ENCODE results near the gene PDAP1. TPM values are rescaled to one million over a fixed set of nuclear protein-coding genes. Genes with fewer than 3 reads are reported as not detected.
"Not testable (repeated sequence)": the region's sequence is repeated elsewhere in the genome, so short reads cannot be mapped to it uniquely, and the experiment has no call there.

Gene PDAP1
- total and polyA plus RNA-seq, 7 donors = 84.5 to 194 (median 89.5) TPM

DNA sequence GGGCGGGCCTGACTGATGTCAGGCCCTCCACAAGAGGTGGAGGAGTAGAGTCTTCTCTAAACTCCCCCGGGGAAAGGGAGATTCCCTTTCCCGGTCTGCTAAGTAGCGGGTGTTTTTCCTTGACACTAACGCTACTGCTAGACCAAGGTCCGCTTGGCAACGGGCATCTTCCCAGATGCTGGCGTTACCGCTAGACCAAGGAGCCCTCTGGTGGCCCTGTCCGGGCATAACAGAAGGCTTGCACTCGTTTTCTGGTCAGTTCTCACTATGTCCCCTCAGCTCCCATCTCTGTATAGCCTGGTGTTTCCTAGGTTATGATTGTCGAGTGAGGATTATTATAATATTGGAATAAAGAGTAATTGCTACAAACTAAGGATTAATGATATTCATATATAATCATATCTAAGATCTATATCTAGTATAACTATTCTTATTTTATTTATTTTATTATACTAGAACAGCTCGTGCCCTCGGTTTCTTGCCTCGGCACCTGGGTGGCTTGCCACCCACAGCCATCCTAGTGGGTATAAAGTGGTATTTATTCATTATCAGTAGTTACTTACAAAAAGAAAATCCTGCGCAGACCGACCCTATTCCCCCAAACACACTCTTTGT lies 7.2 kb upstream of the PDAP1 start:
- DNase-seq = peak; percentile 80

DNA sequence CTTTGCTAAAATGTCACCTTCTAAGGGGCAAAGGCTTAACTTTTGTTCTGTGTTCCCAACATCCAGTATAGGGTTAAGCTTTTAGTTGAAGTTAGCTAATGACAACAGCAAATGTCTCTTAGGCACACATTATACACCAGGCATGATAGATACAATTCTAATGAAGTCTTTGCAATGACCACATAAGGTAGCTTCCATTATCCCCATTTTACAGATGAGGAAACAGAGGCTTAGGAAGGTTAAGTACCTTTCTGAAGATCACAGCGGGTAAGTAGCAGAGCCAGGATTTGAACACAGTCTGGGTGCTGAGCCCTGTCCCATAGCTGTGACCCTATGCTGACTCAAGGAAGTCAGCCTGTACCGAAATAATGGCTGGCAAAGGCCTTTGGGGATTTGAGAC lies 2.2 kb upstream of the PDAP1 start:
- no peak for DNase-seq
- no peak overlapping the region for H3K4me3 ChIP-seq
- H3K27ac ChIP-seq = no peak overlapping the region
- no peaks in the 10 kb centered on the region for H3K27me3 ChIP-seq
- peaks cover 0 to 55% (median 34%) of the 10 kb centered on the region in 4 donors for H3K36me3 ChIP-seq
- no peaks in the 10 kb centered on the region for H3K9me3 ChIP-seq
- 93 to 96% methylated on average over 2 of the region's 2 CpGs for WGBS, 2 donors
- intact Hi-C loops (cut with DNase I) = no loop called here
- peaks cover 0 to 39% (median 36%) of the 10 kb centered on the region in 4 donors for H3K4me1 ChIP-seq
- TF ChIP-seq EP300 (IDR thresholded peaks at IDR 0.05) = no peak
- TF ChIP-seq POLR2A (IDR thresholded peaks at IDR 0.05) = no peak
- TF ChIP-seq, protein P1, sequence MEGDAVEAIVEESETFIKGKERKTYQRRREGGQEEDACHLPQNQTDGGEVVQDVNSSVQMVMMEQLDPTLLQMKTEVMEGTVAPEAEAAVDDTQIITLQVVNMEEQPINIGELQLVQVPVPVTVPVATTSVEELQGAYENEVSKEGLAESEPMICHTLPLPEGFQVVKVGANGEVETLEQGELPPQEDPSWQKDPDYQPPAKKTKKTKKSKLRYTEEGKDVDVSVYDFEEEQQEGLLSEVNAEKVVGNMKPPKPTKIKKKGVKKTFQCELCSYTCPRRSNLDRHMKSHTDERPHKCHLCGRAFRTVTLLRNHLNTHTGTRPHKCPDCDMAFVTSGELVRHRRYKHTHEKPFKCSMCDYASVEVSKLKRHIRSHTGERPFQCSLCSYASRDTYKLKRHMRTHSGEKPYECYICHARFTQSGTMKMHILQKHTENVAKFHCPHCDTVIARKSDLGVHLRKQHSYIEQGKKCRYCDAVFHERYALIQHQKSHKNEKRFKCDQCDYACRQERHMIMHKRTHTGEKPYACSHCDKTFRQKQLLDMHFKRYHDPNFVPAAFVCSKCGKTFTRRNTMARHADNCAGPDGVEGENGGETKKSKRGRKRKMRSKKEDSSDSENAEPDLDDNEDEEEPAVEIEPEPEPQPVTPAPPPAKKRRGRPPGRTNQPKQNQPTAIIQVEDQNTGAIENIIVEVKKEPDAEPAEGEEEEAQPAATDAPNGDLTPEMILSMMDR (IDR thresholded peaks at IDR 0.05) = no peak
- TF ChIP-seq POLR2AphosphoS5 (IDR thresholded peaks at IDR 0.05) = no peak

More for the DNA sequence above, 7.2 kb upstream of the PDAP1 start:
- TF ChIP-seq, protein P1 (IDR thresholded peaks at IDR 0.05) = peak; percentile 19 to 64 (median 43)
- peak in 1 of 4 donors; percentile 21 for TF ChIP-seq POLR2AphosphoS5 (IDR thresholded peaks at IDR 0.05)
- H3K36me3 ChIP-seq = peaks cover 48 to 99% (median 76%) of the 10 kb centered on the region in 4 donors
- WGBS, 2 donors = 49 to 75% methylated on average over 17 of the region's 17 CpGs
- H3K27me3 ChIP-seq; intact Hi-C loops (cut with DNase I); H3K4me1 ChIP-seq; H3K4me3 ChIP-seq; H3K27ac ChIP-seq; H3K9me3 ChIP-seq: not testable (repeated sequence)

DNA sequence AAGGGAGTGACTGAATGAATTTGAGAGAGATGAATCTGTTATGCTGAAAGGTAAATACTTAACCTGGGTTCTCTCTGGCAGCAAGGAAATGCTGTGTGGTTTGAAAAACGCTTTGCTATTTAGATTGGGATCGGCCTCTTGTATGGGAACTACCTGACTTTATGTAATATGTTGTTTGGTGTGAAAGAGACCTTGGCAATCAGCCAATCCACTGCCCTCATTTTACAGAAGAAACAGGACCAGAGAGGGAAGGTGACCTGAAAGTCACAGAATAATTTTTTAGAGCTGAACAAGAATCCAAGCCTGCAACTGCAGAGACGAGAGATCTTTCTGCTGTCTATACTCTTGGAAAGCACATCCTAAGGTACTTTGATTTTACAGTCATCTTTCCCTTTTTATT lies 1.4 kb upstream of the PDAP1 start:
- TF ChIP-seq, protein P1 (IDR thresholded peaks at IDR 0.05) = no peak
- TF ChIP-seq POLR2A (IDR thresholded peaks at IDR 0.05) = no peak
- TF ChIP-seq EP300 (IDR thresholded peaks at IDR 0.05) = no peak
- TF ChIP-seq POLR2AphosphoS5 (IDR thresholded peaks at IDR 0.05) = no peak
- Histone ChIP-seq H3K4me3 (peak overlapping the region; percentile 80 to 99 (median 96)), H3K9me3 (no peaks in the 10 kb centered on the region), H3K27me3 (no peaks in the 10 kb centered on the region), H3K27ac (peak overlapping the region; percentile 95 to 99 (median 96)), H3K4me1 (peaks cover 0 to 45% (median 43%) of the 10 kb centered on the region in 4 donors), H3K36me3 (peaks cover 0 to 47% (median 30%) of the 10 kb centered on the region in 4 donors)
- intact Hi-C loops (cut with DNase I) = loop anchor here (2.0 to 5.0 kb wide), 2 partner anchors 267 to 1832 kb away; no protein-coding TSS in a partner anchor
- no peak for DNase-seq
- 27 to 37% methylated on average over 3 of the region's 3 CpGs for WGBS, 2 donors

DNA sequence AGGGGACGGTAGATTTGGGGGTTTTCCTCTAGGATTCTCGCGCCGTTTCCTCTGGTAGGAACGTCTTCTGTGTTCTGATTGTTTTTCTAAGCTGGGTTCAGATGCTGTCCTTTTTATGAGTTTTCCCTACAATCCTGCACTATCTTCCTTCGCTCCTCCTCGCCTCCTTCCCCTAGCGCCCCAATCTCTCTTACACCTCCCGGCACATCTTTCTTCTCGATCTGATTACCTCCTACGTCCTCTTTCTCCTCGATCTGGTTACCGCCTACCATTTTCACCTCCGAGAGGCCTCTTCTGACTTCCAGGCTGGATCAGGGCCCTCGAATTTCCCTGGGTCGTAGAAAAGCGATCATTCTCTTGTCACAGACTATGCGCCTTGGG lies 785 bp upstream of the PDAP1 start:
- Histone ChIP-seq H3K4me1 (peaks cover 0 to 52% (median 50%) of the 10 kb centered on the region in 4 donors), H3K9me3 (no peaks in the 10 kb centered on the region), H3K4me3 (peak overlapping the region; percentile 80 to 99 (median 96)), H3K27me3 (no peaks in the 10 kb centered on the region), H3K36me3 (peaks cover 0 to 46% (median 31%) of the 10 kb centered on the region in 4 donors), H3K27ac (peak overlapping the region; percentile 95 to 99 (median 96))
- no peak for DNase-seq
- no peak for TF ChIP-seq POLR2A (IDR thresholded peaks at IDR 0.05)
- intact Hi-C loops (cut with DNase I) = loop anchor here (2.0 to 5.0 kb wide), 2 partner anchors 266 to 1833 kb away; no protein-coding TSS in a partner anchor
- 0% methylated on average over 18 of the region's 18 CpGs for WGBS, 2 donors

DNA sequence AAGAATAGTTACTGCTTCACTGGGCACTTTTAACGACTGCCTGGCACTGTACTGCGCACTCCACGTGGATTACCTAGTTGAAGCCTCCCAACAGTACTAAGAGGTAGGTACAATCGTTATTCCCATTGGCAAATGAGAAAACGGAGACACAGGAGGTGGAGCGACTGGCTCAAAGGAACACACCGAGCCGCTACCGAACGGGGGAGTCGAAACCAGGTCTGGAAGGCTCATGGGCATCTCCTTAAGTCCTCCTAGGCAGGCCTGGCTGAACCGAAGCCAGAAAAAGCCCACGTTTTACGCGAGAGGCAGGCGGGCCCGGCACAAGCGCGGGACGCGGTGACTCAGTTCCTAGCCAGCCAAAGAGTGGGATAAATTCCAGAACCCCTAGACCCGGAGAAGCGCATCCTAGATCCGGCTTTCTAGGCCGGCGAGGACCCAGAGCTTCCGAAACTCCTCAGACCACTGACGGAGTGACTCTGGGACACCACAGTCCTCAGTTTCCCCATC lies 472 bp downstream of the PDAP1 start:
- H3K27me3 ChIP-seq = no peaks in the 10 kb centered on the region
- no peak for TF ChIP-seq POLR2A (IDR thresholded peaks at IDR 0.05)
- TF ChIP-seq POLR2AphosphoS5 (IDR thresholded peaks at IDR 0.05) = peak in 1 of 4 donors; percentile 5
- TF ChIP-seq, protein P1 (IDR thresholded peaks at IDR 0.05) = no peak
- no peak for TF ChIP-seq EP300 (IDR thresholded peaks at IDR 0.05)
- H3K4me1 ChIP-seq = peaks cover 0 to 58% (median 51%) of the 10 kb centered on the region in 4 donors
- H3K36me3 ChIP-seq = peaks cover 1 to 46% (median 33%) of the 10 kb centered on the region in 4 donors
- peak; percentile 86 for DNase-seq
- 0 to 1% methylated on average over 28 of the region's 28 CpGs for WGBS, 2 donors
- intact Hi-C loops (cut with DNase I) = loop anchor here (1.0 to 5.0 kb wide), 3 partner anchors 34 to 1834 kb away; partner anchors contain the start of gene ARPC1B
- peak overlapping the region; percentile 95 to 99 (median 96) for H3K27ac ChIP-seq
- peak overlapping the region; percentile 80 to 99 (median 96) for H3K4me3 ChIP-seq
- no peaks in the 10 kb centered on the region for H3K9me3 ChIP-seq

Measured in sigmoid colon (tissue), 7 donors.